CD4-positive, CD25-positive, alpha-beta regulatory T cell (primary cell): ENCODE data around the gene MOCS1. TPM values are rescaled to one million over a fixed set of nuclear protein-coding genes. Genes with fewer than 3 reads are reported as not detected.

Experiments
- ATAC-seq, 2 donors: fragments of 150-1000 bp; cut with Tn5 transposase; one replicate each; pipeline ENCODE4 v1.10.0; 2021; ENCODE audit warnings: low read depth in 2 of 2, moderate number of reproducible peaks in 2 of 2, moderate library complexity in 1 of 2
- DNase-seq, 3 donors: peaks; one replicate each; pipeline versions ENCODE4 v3.0.0 to v3.0.0-alpha.2; 2012 to 2022; ENCODE audit warnings: mixed read lengths in 1 of 3
- H3K27ac ChIP-seq: one replicate; pipeline ENCODE4 v1.7.0; 2013; ENCODE audit warnings: mild to moderate bottlenecking, low read length; ENCODE audit not compliant: insufficient read depth, poor library complexity, severe bottlenecking
- H3K27me3 ChIP-seq: one replicate; pipeline ENCODE4 v1.7.0; 2013; ENCODE audit warnings: low read length; ENCODE audit not compliant: control insufficient read depth, insufficient read depth
- H3K36me3 ChIP-seq: one replicate; pipeline ENCODE4 v1.7.0; 2013; ENCODE audit warnings: mild to moderate bottlenecking, low read length, moderate library complexity; ENCODE audit not compliant: control insufficient read depth, insufficient read depth
- H3K4me1 ChIP-seq: 2 replicates; pipeline ENCODE4 v1.7.0; 2013; ENCODE audit warnings: mild to moderate bottlenecking, low read length; ENCODE audit not compliant: insufficient read depth, control insufficient read depth, poor library complexity, severe bottlenecking
- H3K4me3 ChIP-seq: one replicate; pipeline ENCODE4 v1.7.0; 2013; ENCODE audit warnings: low read depth, mild to moderate bottlenecking, low read length, moderate library complexity
- H3K9me3 ChIP-seq, 2 experiments: 1 replicate in 1 of 2; 2 replicates in 1 of 2; pipeline ENCODE4 v1.7.0; 2013; ENCODE audit warnings: low read length in 2 of 2, mild to moderate bottlenecking in 1 of 2, moderate library complexity in 1 of 2; ENCODE audit not compliant: control insufficient read depth in 2 of 2
- H3K27ac Mint-ChIP-seq, 3 donors: one replicate each; pipeline ENCODE4 v1.8.0; 2020 to 2022; ENCODE audit warnings: mild to moderate bottlenecking in 3 of 3, mixed read lengths in 3 of 3, moderate library complexity in 2 of 3
- H3K27me3 Mint-ChIP-seq: one replicate; pipeline ENCODE4 v1.8.0; 2022; ENCODE audit warnings: mild to moderate bottlenecking, mixed read lengths
- H3K36me3 Mint-ChIP-seq: one replicate; pipeline ENCODE4 v1.8.0; 2020; ENCODE audit warnings: mixed read lengths
- H3K4me1 Mint-ChIP-seq, 4 donors: one replicate each; pipeline ENCODE4 v1.8.0; 2020 to 2022; ENCODE audit warnings: mixed read lengths in 4 of 4, mild to moderate bottlenecking in 1 of 4
- H3K4me3 Mint-ChIP-seq, 4 donors: one replicate each; pipeline ENCODE4 v1.8.0; 2020 to 2022; ENCODE audit warnings: mild to moderate bottlenecking in 4 of 4, mixed read lengths in 4 of 4, moderate library complexity in 3 of 4
- H3K9me3 Mint-ChIP-seq, 7 donors: one replicate each; pipeline ENCODE4 v1.8.0; 2020 to 2022; ENCODE audit warnings: mixed read lengths in 7 of 7, mild to moderate bottlenecking in 3 of 7, moderate library complexity in 2 of 7
- polyA plus RNA-seq, 4 donors: library from polyadenylated mRNA; unstranded; fragments of 300-500 nt; fragmentation: Illumina TruSeq; gene quantifications; one replicate each; pipeline ENCODE4 v1.2.3, GENCODE V29; 2021
- total RNA-seq: library from RNA; stranded (reverse); gene quantifications from one replicate; pipeline ENCODE4 v1.2.3, GENCODE V29; 2022

The MOCS1 gene
- total and polyA plus RNA-seq, 5 donors from 2014 or later, result 0.10 to 0.69 (median 0.32) TPM; not detected in 2

DNA sequence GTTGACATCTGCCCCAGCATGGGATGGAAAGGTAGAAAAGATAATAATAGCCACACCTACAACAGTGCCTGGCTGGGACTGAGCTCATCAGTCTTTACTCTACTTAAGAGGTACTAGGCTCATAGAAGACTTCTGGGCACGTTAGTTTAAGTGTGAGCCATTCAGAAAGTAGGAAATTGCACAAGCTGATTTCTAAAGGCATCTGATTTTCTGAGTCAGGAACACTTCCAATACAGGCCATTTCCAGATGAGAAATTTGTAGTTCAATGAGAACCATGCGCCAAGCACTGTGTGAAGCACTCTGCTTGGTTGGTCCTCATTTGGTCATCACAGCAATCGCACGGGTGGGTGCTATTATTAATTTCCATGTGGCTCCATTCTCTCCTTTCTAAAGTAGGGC lies 42.3 kb downstream of the MOCS1 start:
- DNase-seq (no peak), ATAC-seq (no peak)
- Histone ChIP-seq H3K27ac (no peak overlapping the region), H3K27me3 (no peaks in the 10 kb centered on the region), H3K36me3 (no peaks in the 10 kb centered on the region), H3K4me1 (no peaks in the 10 kb centered on the region), H3K4me3 (no peak overlapping the region), H3K9me3 (no peaks in the 10 kb centered on the region)
- no peak overlapping the region for H3K27ac Mint-ChIP-seq
- no peaks in the 10 kb centered on the region for H3K36me3 Mint-ChIP-seq
- peaks cover 6% of the 10 kb centered on the region for H3K27me3 Mint-ChIP-seq
- no peaks in the 10 kb centered on the region for H3K9me3 Mint-ChIP-seq
- H3K4me3 Mint-ChIP-seq, result no peak overlapping the region
- no peaks in the 10 kb centered on the region for H3K4me1 Mint-ChIP-seq

DNA sequence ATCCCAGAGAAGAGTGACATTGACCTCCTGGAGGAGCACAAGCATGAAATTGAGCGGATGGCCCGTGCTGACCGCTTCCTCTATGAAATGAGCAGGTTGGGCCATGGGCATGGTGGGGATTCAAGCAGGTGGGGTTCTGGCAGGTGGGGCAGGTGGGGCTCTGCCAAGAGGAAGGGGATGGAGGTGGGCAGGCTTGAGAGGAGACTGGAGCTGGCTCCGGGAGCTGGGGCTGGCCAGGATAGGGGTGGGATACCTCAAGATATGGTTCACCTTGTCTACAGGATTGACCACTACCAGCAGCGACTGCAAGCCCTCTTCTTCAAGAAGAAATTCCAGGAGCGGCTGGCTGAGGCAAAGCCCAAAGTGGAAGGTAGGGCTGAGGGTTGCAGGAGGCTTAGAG lies 42.9 kb downstream of the MOCS1 start:
- Histone ChIP-seq H3K4me3 (no peak overlapping the region), H3K4me1 (no peaks in the 10 kb centered on the region), H3K36me3 (no peaks in the 10 kb centered on the region), H3K9me3 (no peaks in the 10 kb centered on the region), H3K27ac (no peak overlapping the region), H3K27me3 (no peaks in the 10 kb centered on the region)
- Mint-ChIP-seq H3K36me3 (no peaks in the 10 kb centered on the region), H3K27ac (no peak overlapping the region), H3K4me3 (no peak overlapping the region), H3K4me1 (no peaks in the 10 kb centered on the region), H3K27me3 (peaks cover 6% of the 10 kb centered on the region), H3K9me3 (no peaks in the 10 kb centered on the region)
- ATAC-seq, result no peak
- no peak for DNase-seq

DNA sequence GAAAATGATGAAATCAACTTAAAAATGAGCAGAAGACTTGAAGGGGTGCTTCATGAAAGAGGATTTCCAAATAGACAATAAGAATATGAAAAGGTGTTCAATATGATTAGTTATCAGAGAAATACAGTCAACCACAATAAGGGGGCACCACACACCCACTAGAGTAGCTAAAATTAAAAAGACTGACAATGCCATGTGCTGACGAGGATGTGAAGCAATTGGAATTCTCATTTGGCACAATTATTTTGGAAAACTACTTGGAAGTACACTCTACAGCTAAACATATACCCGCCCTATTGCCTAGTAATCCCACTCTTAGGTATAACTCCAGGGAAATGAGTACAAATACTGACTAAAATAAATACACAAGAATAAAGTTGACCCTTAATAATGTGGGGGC lies 45.0 kb downstream of the MOCS1 start:
- Mint-ChIP-seq H3K27ac (no peak overlapping the region), H3K36me3 (no peaks in the 10 kb centered on the region), H3K27me3 (peaks cover 6% of the 10 kb centered on the region), H3K4me1 (no peaks in the 10 kb centered on the region), H3K4me3 (no peak overlapping the region), H3K9me3 (no peaks in the 10 kb centered on the region)
- DNase-seq (no peak), ATAC-seq (no peak)
- Histone ChIP-seq H3K9me3 (no peaks in the 10 kb centered on the region), H3K27ac (no peak overlapping the region), H3K27me3 (no peaks in the 10 kb centered on the region), H3K36me3 (no peaks in the 10 kb centered on the region), H3K4me3 (no peak overlapping the region), H3K4me1 (no peaks in the 10 kb centered on the region)

DNA sequence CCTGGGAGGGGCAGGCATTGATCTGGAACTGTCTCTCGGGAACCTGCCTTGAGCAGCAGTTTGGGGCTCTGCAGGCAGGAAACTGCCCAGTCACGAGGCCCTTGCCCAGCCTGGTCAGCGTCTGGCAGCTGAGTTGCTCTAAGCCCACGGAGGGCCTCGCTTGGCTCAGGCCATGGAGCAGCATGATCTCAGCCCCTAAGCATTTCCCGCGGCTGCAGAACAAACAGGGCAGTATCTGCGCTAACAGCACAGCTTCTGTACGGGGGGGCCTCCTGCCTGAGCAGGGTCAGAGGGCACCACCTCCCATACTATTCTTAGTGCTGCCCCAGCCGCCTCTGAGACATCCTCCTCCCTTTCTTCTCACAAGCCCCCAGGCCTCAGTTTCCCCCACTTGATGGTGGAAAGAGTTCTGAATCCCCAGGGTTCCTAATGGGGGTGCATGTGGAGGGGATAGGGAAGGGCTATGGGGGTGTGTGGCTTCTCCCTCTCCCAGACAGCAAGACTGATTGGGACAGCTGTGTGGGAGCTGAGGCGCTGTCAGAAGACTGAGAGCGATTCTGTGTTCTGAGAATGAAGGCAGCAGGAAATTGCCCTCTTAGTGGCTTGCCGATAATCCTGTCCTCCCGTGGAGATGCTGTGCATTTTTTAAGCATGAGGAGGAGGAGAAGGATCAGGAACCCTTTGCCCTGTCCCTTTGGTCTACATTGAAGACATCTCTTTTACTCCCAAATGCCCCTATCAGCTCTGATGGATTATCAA lies 46.4 kb downstream of the MOCS1 start:
- Histone ChIP-seq H3K4me3 (no peak overlapping the region), H3K27me3 (no peaks in the 10 kb centered on the region), H3K27ac (no peak overlapping the region), H3K36me3 (no peaks in the 10 kb centered on the region), H3K9me3 (no peaks in the 10 kb centered on the region), H3K4me1 (no peaks in the 10 kb centered on the region)
- peaks cover 6% of the 10 kb centered on the region for H3K27me3 Mint-ChIP-seq
- H3K27ac Mint-ChIP-seq, result no peak overlapping the region
- ATAC-seq (no peak), DNase-seq (no peak)
- H3K4me3 Mint-ChIP-seq, result no peak overlapping the region
- H3K36me3 Mint-ChIP-seq, result no peaks in the 10 kb centered on the region
- H3K4me1 Mint-ChIP-seq, result no peaks in the 10 kb centered on the region
- H3K9me3 Mint-ChIP-seq, result peaks cover 0 to 3% (median 0%) of the 10 kb centered on the region in 7 donors

DNA sequence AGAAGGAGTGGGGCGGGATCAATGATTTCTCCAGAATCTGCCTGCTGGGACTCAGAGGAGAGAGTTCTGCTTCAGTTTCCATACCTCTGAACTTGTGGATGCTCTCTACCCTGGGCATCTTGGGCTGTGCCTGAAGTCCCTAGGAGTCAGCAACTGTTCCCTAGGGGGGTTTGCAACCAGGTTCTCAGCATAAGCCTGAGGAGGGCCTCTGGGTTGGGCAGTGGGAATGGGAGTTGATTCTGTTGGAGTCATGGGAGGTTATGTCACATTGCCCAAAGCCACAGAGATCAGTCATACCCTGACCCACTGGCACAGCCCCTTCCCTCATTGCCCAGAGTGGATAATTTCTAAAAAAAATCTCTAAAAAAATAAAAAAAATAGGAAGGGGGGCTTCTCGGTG lies 47.4 kb downstream of the MOCS1 start:
- H3K27ac ChIP-seq, result no peak overlapping the region
- H3K9me3 ChIP-seq, result no peaks in the 10 kb centered on the region
- peaks cover 6% of the 10 kb centered on the region for H3K27me3 Mint-ChIP-seq
- no peak for ATAC-seq
- no peak overlapping the region for H3K4me3 ChIP-seq
- H3K36me3 Mint-ChIP-seq, result no peaks in the 10 kb centered on the region
- H3K36me3 ChIP-seq, result no peaks in the 10 kb centered on the region
- no peak overlapping the region for H3K27ac Mint-ChIP-seq
- H3K4me1 ChIP-seq, result no peaks in the 10 kb centered on the region
- H3K4me3 Mint-ChIP-seq, result no peak overlapping the region
- no peak for DNase-seq
- H3K4me1 Mint-ChIP-seq, result no peaks in the 10 kb centered on the region
- H3K9me3 Mint-ChIP-seq, result peaks cover 0 to 3% (median 0%) of the 10 kb centered on the region in 7 donors
- no peaks in the 10 kb centered on the region for H3K27me3 ChIP-seq

DNA sequence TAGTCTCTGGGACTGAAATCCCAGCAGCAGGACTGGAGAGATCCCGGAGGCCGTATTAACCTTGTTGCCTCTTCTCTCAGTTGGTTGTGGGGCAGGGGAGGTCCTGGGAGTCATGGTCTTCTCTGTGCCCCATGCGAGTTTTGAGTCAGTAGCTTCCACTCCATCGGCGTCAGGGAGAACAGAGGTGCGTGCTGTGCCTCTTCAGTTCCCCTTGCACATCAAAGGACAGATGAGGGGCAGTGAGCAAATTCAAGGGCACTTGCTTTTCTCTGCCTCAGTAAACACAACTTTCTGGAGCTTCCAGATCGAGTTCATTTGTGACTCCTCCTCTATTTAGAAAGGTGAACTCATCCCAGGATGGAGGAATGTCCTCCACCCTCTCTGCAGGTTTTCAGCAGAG lies 48.6 kb downstream of the MOCS1 start:
- Mint-ChIP-seq H3K27me3 (no peaks in the 10 kb centered on the region), H3K27ac (no peak overlapping the region), H3K4me1 (no peaks in the 10 kb centered on the region), H3K9me3 (peaks cover 0 to 3% (median 0%) of the 10 kb centered on the region in 7 donors), H3K36me3 (no peaks in the 10 kb centered on the region), H3K4me3 (no peak overlapping the region)
- H3K4me3 ChIP-seq, result no peak overlapping the region
- ATAC-seq, result no peak
- no peak overlapping the region for H3K27ac ChIP-seq
- DNase-seq, result no peak
- H3K4me1 ChIP-seq, result no peaks in the 10 kb centered on the region
- no peaks in the 10 kb centered on the region for H3K36me3 ChIP-seq
- H3K9me3 ChIP-seq, result no peaks in the 10 kb centered on the region
- no peaks in the 10 kb centered on the region for H3K27me3 ChIP-seq

DNA sequence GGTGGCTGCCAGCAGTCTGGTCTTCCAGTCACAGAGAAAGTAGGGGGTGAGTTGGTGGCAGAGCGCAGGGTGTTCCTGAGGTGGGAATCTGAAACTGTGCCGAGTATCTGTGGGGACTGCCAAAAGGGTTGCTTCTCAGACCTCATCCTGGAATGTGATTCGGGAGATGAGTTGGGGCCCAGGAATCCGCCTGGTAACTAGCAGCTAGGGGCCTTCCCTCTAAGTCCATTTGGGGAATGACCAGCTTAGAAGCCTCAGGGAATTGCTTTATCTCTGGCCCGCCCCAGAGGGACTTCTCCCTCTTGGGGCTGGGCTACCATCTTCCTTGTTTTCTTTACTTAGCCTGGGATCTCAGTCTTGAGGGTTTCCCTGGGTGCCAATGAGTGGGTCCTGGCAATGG lies 49.6 kb downstream of the MOCS1 start:
- H3K9me3 ChIP-seq, result no peaks in the 10 kb centered on the region
- no peaks in the 10 kb centered on the region for H3K27me3 Mint-ChIP-seq
- no peak overlapping the region for H3K27ac ChIP-seq
- no peak overlapping the region for H3K4me3 Mint-ChIP-seq
- no peak overlapping the region for H3K27ac Mint-ChIP-seq
- H3K4me3 ChIP-seq, result no peak overlapping the region
- H3K36me3 ChIP-seq, result no peaks in the 10 kb centered on the region
- no peaks in the 10 kb centered on the region for H3K4me1 ChIP-seq
- no peaks in the 10 kb centered on the region for H3K4me1 Mint-ChIP-seq
- ATAC-seq (no peak), DNase-seq (no peak)
- peaks cover 0 to 3% (median 0%) of the 10 kb centered on the region in 7 donors for H3K9me3 Mint-ChIP-seq
- no peaks in the 10 kb centered on the region for H3K27me3 ChIP-seq
- no peaks in the 10 kb centered on the region for H3K36me3 Mint-ChIP-seq

DNA sequence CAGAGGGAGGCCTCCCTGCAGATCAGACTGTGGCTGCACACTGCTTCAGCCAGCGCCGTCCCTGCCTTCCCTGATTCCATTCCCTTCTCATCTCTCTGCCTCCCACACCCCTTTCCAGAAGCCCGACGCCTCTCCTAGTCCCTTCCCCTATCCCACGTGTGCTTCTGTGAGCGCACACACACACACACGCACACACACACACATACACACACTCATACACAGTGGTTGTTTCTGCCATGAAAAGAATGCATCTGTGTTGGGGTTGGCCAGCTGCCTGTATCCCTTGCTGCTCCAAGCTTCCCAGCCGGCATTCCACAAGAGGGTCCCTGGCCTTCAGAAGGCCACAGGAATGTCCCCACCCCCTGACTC lies 51.7 kb downstream of the MOCS1 start:
- DNase-seq (no peak), ATAC-seq (no peak)
- no peak overlapping the region for H3K4me3 ChIP-seq
- Mint-ChIP-seq H3K36me3 (no peaks in the 10 kb centered on the region), H3K27ac (no peak overlapping the region), H3K9me3 (peaks cover 0 to 3% (median 0%) of the 10 kb centered on the region in 7 donors), H3K4me1 (no peaks in the 10 kb centered on the region), H3K27me3 (no peaks in the 10 kb centered on the region), H3K4me3 (no peak overlapping the region)
- no peaks in the 10 kb centered on the region for H3K4me1 ChIP-seq
- no peaks in the 10 kb centered on the region for H3K9me3 ChIP-seq
- no peaks in the 10 kb centered on the region for H3K27me3 ChIP-seq
- H3K27ac ChIP-seq, result no peak overlapping the region
- no peaks in the 10 kb centered on the region for H3K36me3 ChIP-seq
